Upper lobe of right lung (tissue), 1 donor: ENCODE data around the gene MED27. TPM values are rescaled to one million over a fixed set of nuclear protein-coding genes. Genes with fewer than 3 reads are reported as not detected.

ENCODE experiments used
- ATAC-seq: fragments of 200-7000 bp; cut with Tn5 transposase; one replicate; pipeline ENCODE4 v1.9.1; 2020; ENCODE audit warnings: mild to moderate bottlenecking, moderate library complexity
- DNase-seq: peaks from one replicate; pipeline ENCODE4 v3.0.0-alpha.2; 2020
- H3K27ac ChIP-seq: fragments of 200-600 bp; one replicate; pipeline ENCODE4 v1.8.0; 2022
- H3K27me3 ChIP-seq: fragments of 200-600 bp; one replicate; pipeline ENCODE4 v1.8.0; 2022; ENCODE audit warnings: mild to moderate bottlenecking
- H3K36me3 ChIP-seq: fragments of 200-600 bp; one replicate; pipeline ENCODE4 v1.8.0; 2022
- H3K4me1 ChIP-seq: fragments of 200-600 bp; one replicate; pipeline ENCODE4 v1.8.0; 2022
- H3K4me3 ChIP-seq: fragments of 200-600 bp; one replicate; pipeline ENCODE4 v1.8.0; 2022; ENCODE audit warnings: mild to moderate bottlenecking
- H3K9me3 ChIP-seq: fragments of 200-600 bp; one replicate; pipeline ENCODE4 v1.8.0; 2022
- CTCF ChIP-seq: fragments of 200-600 bp; IDR thresholded peaks from one replicate; pipeline ENCODE4 v1.8.0; 2022; ENCODE audit warnings: antibody characterized with exemption
- intact Hi-C: fragments of 100-400 bp; cut with DNase I; formaldehyde crosslinking; loops from one replicate; pipeline ENCODE4 v1.11.0; 2022
- total RNA-seq: library from RNA; stranded (reverse); fragmentation: NEBNext Ultra II Directional; extraction: Animal tissue kit (Norgen Biotek cat#: 25700); gene quantifications from one replicate; pipeline ENCODE4 v1.2.1, GENCODE V29; 2021
- donor health status: DM: no; HTN: yes; CAD: no; lungs with severe emphysema.

The MED27 gene
- total RNA-seq, 1 donor from 2014 or later, result 14.2 TPM

GRCh38 chr9:131843989-131844744 is 235.5 kb downstream of the MED27 start:
- no peak overlapping the region for H3K27ac ChIP-seq
- no peak for TF ChIP-seq CTCF
- H3K36me3 ChIP-seq, result no peaks in the 10 kb centered on the region
- ATAC-seq, result no peak
- no peaks in the 10 kb centered on the region for H3K4me1 ChIP-seq
- no peaks in the 10 kb centered on the region for H3K9me3 ChIP-seq
- peaks cover 1% of the 10 kb centered on the region for H3K27me3 ChIP-seq
- DNase-seq, result no peak
- intact Hi-C loops, result no loop called here
- no peak overlapping the region for H3K4me3 ChIP-seq

DNA sequence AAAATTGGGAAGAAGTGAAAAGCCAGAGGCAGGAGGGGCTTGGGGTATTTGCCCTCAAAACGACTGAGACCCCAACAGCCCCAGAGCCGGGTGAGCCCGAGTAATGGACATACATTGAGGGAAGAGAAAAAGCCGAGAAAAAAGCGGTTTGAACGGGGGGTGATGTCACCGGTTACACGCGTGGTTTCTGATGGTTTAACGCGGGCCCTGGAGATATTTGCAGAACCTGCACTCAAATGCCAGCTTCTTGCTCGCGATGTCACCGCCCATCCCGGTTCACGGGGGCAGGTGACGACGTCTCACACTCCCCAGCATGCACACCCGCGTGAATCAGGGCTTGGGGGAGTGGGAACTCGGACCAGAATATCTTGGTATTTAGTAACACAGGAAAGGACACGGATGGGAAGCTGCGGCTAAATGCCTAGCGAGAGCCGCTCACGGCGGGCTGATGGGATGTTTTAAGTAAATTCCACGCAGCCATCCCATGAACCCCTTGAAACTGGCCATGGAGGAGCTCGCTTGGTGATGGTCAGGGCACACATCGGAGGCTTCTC is 237.8 kb downstream of the MED27 start:
- Histone ChIP-seq H3K9me3 (no peaks in the 10 kb centered on the region), H3K27me3 (peaks cover 7% of the 10 kb centered on the region), H3K4me1 (no peaks in the 10 kb centered on the region), H3K36me3 (no peaks in the 10 kb centered on the region), H3K27ac (no peak overlapping the region), H3K4me3 (no peak overlapping the region)
- DNase-seq (no peak), ATAC-seq (no peak)
- intact Hi-C loops, result no loop called here
- TF ChIP-seq CTCF, result no peak

GRCh38 chr9:131840751-131841702 is 238.6 kb downstream of the MED27 start:
- no peaks in the 10 kb centered on the region for H3K4me1 ChIP-seq
- intact Hi-C loops, result no loop called here
- H3K27ac ChIP-seq, result no peak overlapping the region
- TF ChIP-seq CTCF, result no peak
- H3K4me3 ChIP-seq, result no peak overlapping the region
- no peaks in the 10 kb centered on the region for H3K9me3 ChIP-seq
- DNase-seq, result no peak
- ATAC-seq, result no peak
- peaks cover 7% of the 10 kb centered on the region for H3K27me3 ChIP-seq
- no peaks in the 10 kb centered on the region for H3K36me3 ChIP-seq

GRCh38 chr9:131840220-131840619 is 239.4 kb downstream of the MED27 start:
- Histone ChIP-seq H3K27ac (no peak overlapping the region), H3K27me3 (peaks cover 7% of the 10 kb centered on the region), H3K36me3 (no peaks in the 10 kb centered on the region), H3K4me3 (no peak overlapping the region), H3K9me3 (no peaks in the 10 kb centered on the region), H3K4me1 (no peaks in the 10 kb centered on the region)
- no peak for DNase-seq
- intact Hi-C loops, result no loop called here
- TF ChIP-seq CTCF, result no peak
- ATAC-seq, result no peak

GRCh38 chr9:131839281-131840084 is 240.2 kb downstream of the MED27 start:
- Histone ChIP-seq H3K4me1 (no peaks in the 10 kb centered on the region), H3K27me3 (peaks cover 7% of the 10 kb centered on the region), H3K36me3 (no peaks in the 10 kb centered on the region), H3K4me3 (no peak overlapping the region), H3K27ac (no peak overlapping the region), H3K9me3 (no peaks in the 10 kb centered on the region)
- DNase-seq (no peak), ATAC-seq (no peak)
- intact Hi-C loops, result no loop called here
- no peak for TF ChIP-seq CTCF
